H1 (cell line): ENCODE data around the gene IGBP1. TPM values are rescaled to one million over a fixed set of nuclear protein-coding genes. Genes with fewer than 3 reads are reported as not detected.

Source experiments
- BCL11A ChIP-seq, 2 experiments: IDR thresholded peaks; one replicate each; pipeline ENCODE4 v1.6.1; 2011; ENCODE audit warnings: low read depth in 2 of 2, low read length in 2 of 2, mild to moderate bottlenecking in 2 of 2
- CHD7 ChIP-seq: fragments of 300-600 bp; sonication (generic); IDR thresholded peaks from 2 replicates; pipeline ENCODE4 v1.7.1; 2012; ENCODE audit warnings: low read length, moderate library complexity, mild to moderate bottlenecking, inconsistent platforms; ENCODE audit not compliant: insufficient replicate concordance
- EP300 ChIP-seq, 2 experiments: IDR thresholded peaks; 1 replicate in 1 of 2; 2 replicates in 1 of 2; pipeline ENCODE4 v1.6.1; 2011 to 2012; ENCODE audit warnings: low read depth in 2 of 2, low read length in 2 of 2, mild to moderate bottlenecking in 2 of 2, borderline replicate concordance in 1 of 2, inconsistent platforms in 1 of 2, moderate library complexity in 1 of 2
- FOSL1 ChIP-seq: IDR thresholded peaks from 2 replicates; pipeline ENCODE4 v1.6.1; 2011; ENCODE audit warnings: mild to moderate bottlenecking, low read depth, low read length, moderate library complexity; ENCODE audit not compliant: insufficient read depth
- MAFK ChIP-seq: IDR thresholded peaks from 2 replicates; pipeline ENCODE4 v1.6.1; 2012; ENCODE audit warnings: low read depth, mild to moderate bottlenecking, improper control_type of control experiment, low read length
- NANOG ChIP-seq: IDR thresholded peaks from 2 replicates; pipeline ENCODE4 v1.6.1; 2011; ENCODE audit warnings: low read length, low read depth, mild to moderate bottlenecking, inconsistent platforms; ENCODE audit not compliant: insufficient read depth, poor library complexity, severe bottlenecking
- RFX5 ChIP-seq: IDR thresholded peaks from 2 replicates; pipeline ENCODE4 v1.6.1; 2011; ENCODE audit warnings: low read depth, low read length, improper control_type of control experiment, borderline replicate concordance
- SIRT6 ChIP-seq: IDR thresholded peaks from one replicate; pipeline ENCODE4 v1.7.1; 2012; ENCODE audit warnings: low read length, inconsistent platforms
- SIX5 ChIP-seq: IDR thresholded peaks from 2 replicates; pipeline ENCODE4 v1.6.1; 2011; ENCODE audit warnings: mild to moderate bottlenecking, low read depth, low read length
- YY1 ChIP-seq: IDR thresholded peaks from 2 replicates; pipeline ENCODE4 v1.6.1; 2011; ENCODE audit warnings: low read depth, mild to moderate bottlenecking, low read length
- polyA plus RNA-seq, 7 experiments: library from polyadenylated mRNA; depleted of rRNA in 3 of 7; stranded (reverse) in 5 of 7; unstranded in 2 of 7; fragments of >200 nt in 5 of 7; fragments of 200-250 nt in 2 of 7; gene quantifications; 1 replicate in 5 of 7; 2 replicates in 1 of 7; 4 replicates in 1 of 7; pipeline versions ENCODE4 v1.2.1 to v1.2.3, GENCODE V29; 2011 to 2013; ENCODE audit warnings: missing spikeins in 2 of 7, mixed read lengths in 2 of 7
- total RNA-seq: library from RNA; stranded (reverse); fragmentation: NEBNext Ultra II Directional; extraction: Animal tissue kit (Norgen Biotek cat#: 25700); gene quantifications from 2 replicates; pipeline ENCODE4 v1.2.1, GENCODE V29; 2021

IGBP1 gene
- total and polyA plus RNA-seq, 2 of the 8 experiments (the other 6 are each of a cell fraction or from before 2014, with no cell fraction given): 41.3 to 45.4 TPM

- TF ChIP-seq EP300 (IDR thresholded peaks at IDR 0.05; ENCODE audit: borderline replicate concordance in 1 of 2, low read depth in 2 of 2, low read length in 2 of 2) (no peak), FOSL1 (no peak), SIRT6 (no peak), NANOG (no peak), RFX5 (no peak), MAFK (no peak), BCL11A (IDR thresholded peaks at IDR 0.05; ENCODE audit: low read depth in 2 of 2, low read length in 2 of 2) (no peak), SIX5 (no peak), YY1 (peak; percentile 97), CHD7 (no peak)
Measured at GRCh38 chrX:70133303-70134115, at the start of gene IGBP1 (continued).
